IMR-90 (cell line): Measurements from ENCODE around the gene MAU2. TPM values are rescaled to one million over a fixed set of nuclear protein-coding genes. Genes with fewer than 3 reads are reported as not detected.
A peak's percentile ranks its signal among the peaks of the same experiment; 100 is the strongest.

Experiments
- ATAC-seq: fragments of 200-7000 bp; cut with Tn5 transposase; 2 replicates; pipeline ENCODE4 v1.9.1; 2020; ENCODE audit warnings: low read depth, mild to moderate bottlenecking, moderate library complexity
- BruUV-seq: library from RNA; stranded (reverse); fragments of 400-500 nt; replicated peaks from 2 replicates; lab custom pipeline; 2021; lab: Mats Ljungman, UMichigan
- CTCF ChIA-PET: fragments of 300-600 bp; formaldehyde crosslinking; extraction: SDS; loops from one replicate; lab custom pipeline; 2021; ENCODE audit warnings: antibody characterized with exemption; lab: Yijun Ruan, JAX
- POLR2A ChIA-PET: fragments of 300-600 bp; sonication (Branson Sonifier 250); formaldehyde crosslinking; loops from one replicate; lab custom pipeline; 2022; ENCODE audit warnings: antibody characterized with exemption; ENCODE audit not compliant: unreplicated experiment; lab: Charles Lee
- DNase-seq: peaks from one replicate; pipeline ENCODE4 v3.0.0; 2013
- H2AFZ ChIP-seq: replicated peaks from 2 replicates; pipeline ENCODE3; 2013; ENCODE audit warnings: low read length, mild to moderate bottlenecking; ENCODE audit not compliant: poor library complexity
- H2AK5ac ChIP-seq: 2 replicates; pipeline ENCODE4 v1.6.1; 2013; ENCODE audit warnings: low read depth, low read length, inconsistent platforms
- H2AK9ac ChIP-seq: replicated peaks from 2 replicates; pipeline ENCODE3; 2013; ENCODE audit warnings: mild to moderate bottlenecking, low read depth, low read length, moderate library complexity; ENCODE audit not compliant: poor library complexity
- H2BK120ac ChIP-seq: 2 replicates; pipeline ENCODE4 v1.6.1; 2013; ENCODE audit warnings: low read depth, low read length, inconsistent platforms
- H2BK15ac ChIP-seq: 3 replicates; pipeline ENCODE4 v1.6.1; 2013; ENCODE audit warnings: low read depth, low read length, inconsistent platforms
- H2BK20ac ChIP-seq: 2 replicates; pipeline ENCODE4 v1.6.1; 2013; ENCODE audit warnings: low read depth, mild to moderate bottlenecking, inconsistent platforms, low read length, moderate library complexity
- H2BK5ac ChIP-seq: 2 replicates; pipeline ENCODE4 v1.6.1; 2013; ENCODE audit warnings: mild to moderate bottlenecking, low read depth, low read length, inconsistent platforms; ENCODE audit not compliant: poor library complexity, severe bottlenecking
- H3K14ac ChIP-seq: replicated peaks from 2 replicates; pipeline ENCODE4 v1.6.1; 2013; ENCODE audit warnings: low read depth, low read length, inconsistent platforms
- H3K18ac ChIP-seq: 2 replicates; pipeline ENCODE4 v1.6.1; 2013; ENCODE audit warnings: low read depth, low read length, control low read depth
- H3K23ac ChIP-seq: 2 replicates; pipeline ENCODE4 v1.6.1; 2013; ENCODE audit warnings: low read depth, low read length, inconsistent platforms
- H3K27ac ChIP-seq: 2 replicates; pipeline ENCODE4 v1.5.1; 2013; ENCODE audit warnings: mild to moderate bottlenecking, control low read depth, low read length; ENCODE audit not compliant: insufficient read depth
- H3K27me3 ChIP-seq: 2 replicates; pipeline ENCODE4 v1.6.1; 2013; ENCODE audit warnings: low read length; ENCODE audit not compliant: control insufficient read depth, insufficient read depth
- H3K36me3 ChIP-seq: 2 replicates; pipeline ENCODE4 v1.6.1; 2013; ENCODE audit warnings: low read length, mixed read lengths; ENCODE audit not compliant: control insufficient read depth, insufficient read depth
- H3K4ac ChIP-seq: 2 replicates; pipeline ENCODE4 v1.6.1; 2013; ENCODE audit warnings: low read depth, low read length, inconsistent platforms
- H3K4me1 ChIP-seq: 2 replicates; pipeline ENCODE4 v1.6.1; 2013; ENCODE audit warnings: low read length, mixed read lengths; ENCODE audit not compliant: control insufficient read depth, insufficient read depth
- H3K4me2 ChIP-seq: 2 replicates; pipeline ENCODE4 v1.6.1; 2013; ENCODE audit warnings: low read depth, mild to moderate bottlenecking, control low read depth, low read length, moderate library complexity
- H3K4me3 ChIP-seq: 2 replicates; pipeline ENCODE4 v1.5.1; 2013; ENCODE audit warnings: low read depth, mild to moderate bottlenecking, control low read depth, low read length, moderate library complexity; ENCODE audit not compliant: insufficient read depth
- H3K56ac ChIP-seq: 2 replicates; pipeline ENCODE4 v1.6.1; 2013; ENCODE audit warnings: low read length, inconsistent platforms; ENCODE audit not compliant: insufficient read depth; ENCODE audit errors: extremely low read depth
- H3K79me1 ChIP-seq, 2 experiments: 2 replicates each; pipeline ENCODE4 v1.6.1; 2013; ENCODE audit warnings: low read length in 2 of 2, inconsistent platforms in 1 of 2, low read depth in 1 of 2
- H3K9ac ChIP-seq: 2 replicates; pipeline ENCODE4 v1.6.1; 2013; ENCODE audit warnings: low read depth, low read length, control low read depth
- H3K9me1 ChIP-seq: 2 replicates; pipeline ENCODE4 v1.6.1; 2013; ENCODE audit warnings: low read length, inconsistent platforms; ENCODE audit not compliant: insufficient read depth
- H3K9me3 ChIP-seq: 2 replicates; pipeline ENCODE4 v1.6.1; 2013; ENCODE audit warnings: low read length; ENCODE audit not compliant: control insufficient read depth, insufficient read depth
- H4K20me1 ChIP-seq: 2 replicates; pipeline ENCODE4 v1.6.1; 2013; ENCODE audit warnings: low read length, inconsistent platforms; ENCODE audit not compliant: insufficient read depth
- H4K5ac ChIP-seq: 2 replicates; pipeline ENCODE4 v1.6.1; 2013; ENCODE audit warnings: mild to moderate bottlenecking, low read depth, low read length, control low read depth
- H4K8ac ChIP-seq, 2 experiments: 2 replicates each; pipeline ENCODE4 v1.6.1; 2013; ENCODE audit warnings: low read depth in 2 of 2, low read length in 2 of 2, control low read depth in 1 of 2, inconsistent platforms in 1 of 2
- H4K91ac ChIP-seq: 2 replicates; pipeline ENCODE4 v1.6.1; 2013; ENCODE audit warnings: low read depth, low read length, inconsistent platforms; ENCODE audit not compliant: insufficient read depth
- RAD21 ChIP-seq: IDR thresholded peaks from 2 replicates; pipeline ENCODE4 v1.6.1; 2012; ENCODE audit warnings: low read length, improper control_type of control experiment
- RCOR1 ChIP-seq: IDR thresholded peaks from 2 replicates; pipeline ENCODE4 v1.6.1; 2012; ENCODE audit warnings: mild to moderate bottlenecking, low read length, improper control_type of control experiment; ENCODE audit not compliant: insufficient replicate concordance
- WGBS, 2 experiments: methylation state at CpG; one replicate each; pipeline versions ENCODE4 v1.1.5 to v1.1.7; 2013; ENCODE audit warnings: missing lambda C conversion rate in 2 of 2; ENCODE audit not compliant: insufficient read length in 1 of 2; ENCODE audit errors: extremely low coverage in 2 of 2; 5-methylcytosine and 5-hydroxymethylcytosine counted together
- dilution Hi-C: fragments of 300-500 bp; cut with HindIII; formaldehyde crosslinking; loops from one replicate; pipeline ENCODE4 v1.14.3; 2018; ENCODE audit warnings: low sequenced_read_pairs; ENCODE audit not compliant: unreplicated experiment
- in situ Hi-C: fragments of 300-500 bp; cut with MboI; formaldehyde crosslinking; loops from 3 replicates; pipeline ENCODE4 v1.14.3; 2019; ENCODE audit warnings: low sequenced_read_pairs, inconsistent platforms, mixed read lengths
- intact Hi-C: fragments of 100-400 bp; cut with micrococcal nuclease; formaldehyde crosslinking; loops from 2 replicates; pipeline ENCODE4 v1.10.0; 2022
- polyA plus RNA-seq, 3 experiments: library from polyadenylated mRNA; depleted of rRNA; stranded (reverse); fragments of >200 nt; gene quantifications; 2 replicates each; pipeline ENCODE4 v1.2.3, GENCODE V29; 2012; ENCODE audit warnings: low replicate concordance in 1 of 3
- total RNA-seq: library from RNA; depleted of rRNA; stranded (reverse); fragments of >200 nt; gene quantifications from 2 replicates; pipeline ENCODE4 v1.2.3, GENCODE V29; 2012
- TF ChIP-seq, protein P1 (sequence below): fragments of 150-350 bp; IDR thresholded peaks from 2 replicates; pipeline ENCODE4 v1.6.1; 2017; ENCODE audit warnings: mild to moderate bottlenecking, antibody characterized with exemption, low read length, low read depth

The MAU2 gene
- total and polyA plus RNA-seq, 2 of the 4 experiments (the other 2 are of a cell fraction), result 24.6 to 31.1 TPM

DNA sequence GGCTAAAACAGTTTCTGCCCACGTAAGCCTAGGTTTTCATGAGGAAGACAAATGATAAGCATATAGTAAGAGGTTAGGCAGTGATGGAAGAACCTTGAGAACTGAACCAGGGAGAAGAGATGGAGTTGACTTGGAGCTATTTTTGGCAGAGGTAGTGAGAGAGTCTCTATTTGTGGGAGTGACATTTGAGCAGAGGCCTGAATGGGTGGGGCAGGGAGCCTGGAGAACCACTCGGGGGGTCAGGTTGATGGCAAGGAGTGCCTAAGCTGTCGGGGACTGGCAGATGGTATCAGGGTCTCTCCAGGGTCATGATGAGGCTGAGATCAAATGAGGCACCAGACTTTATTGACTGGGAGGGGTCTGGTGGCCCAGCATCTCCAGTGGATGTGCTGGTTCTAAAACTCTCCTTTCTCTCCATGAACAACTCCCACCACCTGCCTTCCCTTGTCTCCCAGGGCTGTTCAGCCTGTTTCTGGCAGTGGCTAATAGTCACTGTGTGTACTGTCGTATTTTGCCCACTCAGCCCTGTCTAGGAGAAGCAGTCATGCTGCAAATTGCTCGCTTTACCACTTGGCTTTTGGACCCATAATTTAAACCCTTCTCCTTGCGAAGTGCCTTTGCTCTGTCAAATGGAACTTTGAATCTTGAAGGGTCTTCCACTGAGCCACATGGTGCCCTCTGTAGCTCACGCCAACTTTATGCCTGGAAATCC is 3.6 kb downstream of the MAU2 start:
- H2AFZ ChIP-seq, result no peak overlapping the region
- H3K36me3 ChIP-seq, result peaks cover 32% of the 10 kb centered on the region
- peaks cover 4% of the 10 kb centered on the region for H3K4me1 ChIP-seq
- H2BK5ac ChIP-seq, result no peak overlapping the region
- no peaks in the 10 kb centered on the region for H3K9me3 ChIP-seq
- in situ Hi-C loops (no loop called here), intact Hi-C loops (loop anchor here (10.0 kb wide), 1 partner anchor 179 kb away; no protein-coding TSS in a partner anchor), dilution Hi-C loops (no loop called here)
- H2BK15ac ChIP-seq, result no peak overlapping the region
- H3K4me2 ChIP-seq, result no peak overlapping the region
- H2BK120ac ChIP-seq, result no peak overlapping the region
- 100% methylated on average over 2 of the region's 7 CpGs; no CpG with 5 or more reads in 1 of the 2 experiments for WGBS, 2 experiments
- peaks cover 33 to 69% of the 10 kb centered on the region in 2 experiments for H3K79me1 ChIP-seq
- no peak overlapping the region for H3K4ac ChIP-seq
- H3K14ac ChIP-seq, result no peak overlapping the region
- TF ChIP-seq RAD21 (no peak), RCOR1 (no peak)
- TF ChIP-seq, protein P1, sequence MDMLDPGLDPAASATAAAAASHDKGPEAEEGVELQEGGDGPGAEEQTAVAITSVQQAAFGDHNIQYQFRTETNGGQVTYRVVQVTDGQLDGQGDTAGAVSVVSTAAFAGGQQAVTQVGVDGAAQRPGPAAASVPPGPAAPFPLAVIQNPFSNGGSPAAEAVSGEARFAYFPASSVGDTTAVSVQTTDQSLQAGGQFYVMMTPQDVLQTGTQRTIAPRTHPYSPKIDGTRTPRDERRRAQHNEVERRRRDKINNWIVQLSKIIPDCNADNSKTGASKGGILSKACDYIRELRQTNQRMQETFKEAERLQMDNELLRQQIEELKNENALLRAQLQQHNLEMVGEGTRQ, result no peak
- ATAC-seq, result no peak
- H3K27ac ChIP-seq, result no peak overlapping the region
- POLR2A ChIA-PET, result interaction anchor here (0.6 kb wide), 1 partner anchor 48 kb away, joined by 3 read pairs; no protein-coding TSS in a partner anchor
- H2BK20ac ChIP-seq, result no peak overlapping the region
- CTCF ChIA-PET, result no interaction called here
- no peak overlapping the region for H2AK5ac ChIP-seq
- no peak overlapping the region for H3K18ac ChIP-seq
- no peak overlapping the region for H3K4me3 ChIP-seq
- H3K9me1 ChIP-seq, result peaks cover 5% of the 10 kb centered on the region; the same call in 1 of the 2 replicates
- peaks cover 21% of the 10 kb centered on the region for H4K20me1 ChIP-seq
- H2AK9ac ChIP-seq, result no peak overlapping the region
- no peak overlapping the region for H3K9ac ChIP-seq
- no peak overlapping the region for H3K56ac ChIP-seq
- no peak overlapping the region for H4K5ac ChIP-seq
- no peak overlapping the region for H4K8ac ChIP-seq
- no peak overlapping the region for H4K91ac ChIP-seq
- no peak for DNase-seq
- no peak overlapping the region for H3K23ac ChIP-seq
- H3K27me3 ChIP-seq, result no peaks in the 10 kb centered on the region
- TSS peak; percentile 10 for BruUV-seq
